ENCODE measurements around the gene SULF2.
"Not testable (repeated sequence)": the region's sequence is repeated elsewhere in the genome, so short reads cannot be mapped to it uniquely, and the experiment has no call there.

The SULF2 gene

DNA sequence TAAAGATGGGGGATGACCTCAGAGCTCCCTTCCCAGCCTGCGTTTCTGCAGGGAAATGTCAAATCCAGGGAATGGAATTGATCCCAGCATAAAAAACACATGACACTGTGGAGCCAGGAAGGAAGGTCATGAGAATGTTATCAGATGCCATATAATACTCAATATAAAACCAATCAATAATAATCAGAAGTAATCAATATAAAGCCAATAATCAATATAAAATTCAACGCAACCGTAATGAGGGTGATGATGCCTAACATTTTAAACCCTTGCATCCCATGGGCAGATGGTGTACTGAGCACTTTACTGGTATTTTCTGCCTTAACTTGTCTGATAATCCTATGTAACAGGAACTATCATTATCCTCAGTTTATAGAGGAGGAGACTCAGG is 30.1 kb upstream of the SULF2 start:
- no peak for DNase-seq (ENCODE audit: low spot score in 2 of 2)
- Histone ChIP-seq H3K4me1 (no peaks in the 10 kb centered on the region), H3K4me3 (no peak overlapping the region), H3K9me3 (no peaks in the 10 kb centered on the region), H3K36me3 (replicated peaks) (no peaks in the 10 kb centered on the region), H3K27me3 (ENCODE audit: low read depth) (peaks cover 20% of the 10 kb centered on the region)
- in situ Hi-C loops (cut with MboI; ENCODE audit: low sequenced_read_pairs): no loop called here

GRCh38 chr20:47814632-47815415 is 29.5 kb upstream of the SULF2 start:
- Histone ChIP-seq H3K9me3 (no peaks in the 10 kb centered on the region), H3K4me3 (no peak overlapping the region), H3K36me3 (replicated peaks) (no peaks in the 10 kb centered on the region), H3K27me3 (ENCODE audit: low read depth) (peaks cover 20% of the 10 kb centered on the region), H3K4me1 (no peaks in the 10 kb centered on the region)
- in situ Hi-C loops (cut with MboI; ENCODE audit: low sequenced_read_pairs): no loop called here
- no peak for DNase-seq (ENCODE audit: low spot score in 2 of 2)

DNA sequence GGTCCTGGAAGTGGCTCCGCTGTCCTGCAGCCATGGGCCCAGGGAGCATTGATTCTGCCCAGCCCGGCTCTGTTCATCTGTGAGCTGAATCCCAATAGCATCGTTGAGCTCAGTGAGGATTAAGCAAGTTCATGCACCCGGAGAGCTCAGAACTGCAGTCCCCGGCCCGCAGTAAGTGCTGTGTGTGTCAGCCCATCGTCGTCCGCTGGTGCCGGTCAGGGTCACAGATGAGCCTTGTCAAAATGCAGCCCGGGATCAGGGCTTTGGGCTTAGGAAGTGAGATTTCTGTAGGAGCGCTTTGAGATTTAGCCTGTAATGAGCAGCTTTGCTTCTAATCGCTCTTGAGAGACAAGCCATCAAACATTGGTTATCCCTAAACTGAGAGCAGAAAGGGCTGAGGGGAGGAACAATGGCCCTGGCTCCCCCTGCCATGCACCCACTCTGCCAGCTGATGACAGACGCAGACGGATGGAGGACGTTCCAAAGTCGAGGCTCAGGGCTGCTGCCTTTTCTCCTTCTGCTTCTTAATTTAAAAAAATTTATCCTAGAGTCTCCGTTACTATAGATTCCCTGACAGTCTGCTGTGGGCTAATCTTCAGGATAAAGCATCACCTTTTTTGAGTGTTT is 25.6 kb upstream of the SULF2 start:
- H3K36me3 ChIP-seq (replicated peaks): no peaks in the 10 kb centered on the region
- no peak overlapping the region for H3K4me3 ChIP-seq
- DNase-seq (ENCODE audit: low spot score in 2 of 2): no peak
- H3K4me1 ChIP-seq: no peaks in the 10 kb centered on the region
- H3K9me3 ChIP-seq: no peaks in the 10 kb centered on the region
- in situ Hi-C loops (cut with MboI; ENCODE audit: low sequenced_read_pairs): no loop called here
- peaks cover 18% of the 10 kb centered on the region for H3K27me3 ChIP-seq (ENCODE audit: low read depth)

DNA sequence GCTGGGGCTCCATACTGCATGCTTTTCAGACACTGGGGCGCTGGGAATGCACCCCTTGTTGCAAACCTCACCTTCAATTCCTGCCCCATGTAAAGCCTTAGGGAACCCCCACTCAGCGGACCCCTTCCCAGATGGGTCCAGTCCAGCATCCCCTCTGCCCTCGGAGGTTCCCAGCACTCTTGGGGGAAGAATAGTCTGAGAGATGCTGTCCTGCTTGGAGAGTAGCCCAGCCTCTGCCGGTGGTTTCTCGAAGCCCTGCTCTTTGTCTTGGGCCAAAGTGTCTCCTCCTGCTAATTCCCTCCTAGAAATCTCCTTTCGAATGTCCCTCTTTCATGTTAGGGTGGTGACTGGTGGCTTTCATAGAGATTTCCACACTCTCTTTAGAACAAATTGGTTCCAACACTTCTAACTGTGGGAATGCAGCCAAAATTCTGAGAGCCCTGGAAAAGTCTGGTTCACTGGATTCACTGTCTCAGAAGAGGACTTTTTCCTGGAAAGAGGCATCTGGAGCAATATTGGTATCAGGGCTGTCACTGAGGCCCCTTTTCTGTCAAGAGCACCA is 24.9 kb upstream of the SULF2 start:
- Histone ChIP-seq H3K4me3 (no peak overlapping the region), H3K36me3 (replicated peaks) (no peaks in the 10 kb centered on the region), H3K9me3 (no peaks in the 10 kb centered on the region), H3K27me3 (ENCODE audit: low read depth) (peaks cover 13% of the 10 kb centered on the region), H3K4me1 (no peaks in the 10 kb centered on the region)
- in situ Hi-C loops (cut with MboI; ENCODE audit: low sequenced_read_pairs): no loop called here
- DNase-seq (ENCODE audit: low spot score in 2 of 2): no peak

- Histone ChIP-seq H3K27me3 (ENCODE audit: low read depth) (peaks cover 13% of the 10 kb centered on the region), H3K4me1 (no peaks in the 10 kb centered on the region), H3K4me3 (no peak overlapping the region), H3K9me3 (no peaks in the 10 kb centered on the region), H3K36me3 (replicated peaks) (no peaks in the 10 kb centered on the region)
- in situ Hi-C loops (cut with MboI; ENCODE audit: low sequenced_read_pairs): no loop called here
- DNase-seq (ENCODE audit: low spot score in 2 of 2): no peak
Observed at GRCh38 chr20:47809161-47809960, 24.1 kb upstream of the SULF2 start.

GRCh38 chr20:47805951-47806350 is 20.7 kb upstream of the SULF2 start:
- no peaks in the 10 kb centered on the region for H3K9me3 ChIP-seq
- no peak overlapping the region for H3K4me3 ChIP-seq
- DNase-seq (ENCODE audit: low spot score in 2 of 2): no peak
- H3K36me3 ChIP-seq (replicated peaks): no peaks in the 10 kb centered on the region
- in situ Hi-C loops (cut with MboI; ENCODE audit: low sequenced_read_pairs): no loop called here
- no peaks in the 10 kb centered on the region; the same call in 1 of the 2 replicates for H3K4me1 ChIP-seq
- no peaks in the 10 kb centered on the region for H3K27me3 ChIP-seq (ENCODE audit: low read depth)

- H3K4me1 ChIP-seq; in situ Hi-C loops (cut with MboI; ENCODE audit: low sequenced_read_pairs); DNase-seq (ENCODE audit: low spot score in 2 of 2); H3K36me3 ChIP-seq (replicated peaks); H3K27me3 ChIP-seq (ENCODE audit: low read depth); H3K4me3 ChIP-seq; H3K9me3 ChIP-seq: not testable (repeated sequence)
Observed at GRCh38 chr20:47804972-47805371, 19.7 kb upstream of the SULF2 start.

DNA sequence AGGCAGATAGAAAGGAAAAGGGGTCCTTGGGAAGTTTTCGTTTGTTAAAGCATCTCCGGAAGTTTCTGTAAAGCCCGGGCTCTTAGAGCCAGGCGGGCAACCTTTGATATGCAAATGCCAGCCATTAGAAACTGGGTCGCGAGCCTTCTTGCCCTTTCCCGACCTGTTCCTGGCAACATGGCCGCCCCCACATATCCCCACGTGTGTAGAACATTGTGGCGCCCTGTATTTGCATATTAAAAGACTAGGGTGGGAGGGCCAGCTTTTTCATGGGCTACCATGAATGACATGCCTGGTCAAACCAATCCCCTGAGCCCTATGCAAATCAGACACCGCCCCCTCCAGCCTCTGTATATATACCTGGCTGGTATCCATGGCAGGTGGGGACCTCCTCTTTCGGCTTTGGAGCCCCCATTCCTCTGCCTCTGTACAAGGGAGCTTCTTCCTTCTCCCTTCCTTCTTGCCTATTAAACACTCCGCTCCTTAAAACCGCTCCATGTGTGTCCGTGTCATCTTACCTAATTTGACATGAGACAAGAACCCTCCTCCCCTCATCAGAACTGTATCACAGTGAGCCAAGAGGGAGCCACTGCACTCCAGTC is 19.0 kb upstream of the SULF2 start:
- H3K27me3 ChIP-seq (ENCODE audit: low read depth); H3K36me3 ChIP-seq (replicated peaks); in situ Hi-C loops (cut with MboI; ENCODE audit: low sequenced_read_pairs); H3K9me3 ChIP-seq; H3K4me1 ChIP-seq; H3K4me3 ChIP-seq: not testable (repeated sequence)
- peak; percentile 25 to 72 for DNase-seq (ENCODE audit: low spot score in 2 of 2)

GRCh38 chr20:47802975-47803374 is 17.7 kb upstream of the SULF2 start:
- DNase-seq (ENCODE audit: low spot score in 2 of 2): no peak
- in situ Hi-C loops (cut with MboI; ENCODE audit: low sequenced_read_pairs): no loop called here
- no peaks in the 10 kb centered on the region for H3K27me3 ChIP-seq (ENCODE audit: low read depth)
- H3K9me3 ChIP-seq: no peaks in the 10 kb centered on the region
- H3K36me3 ChIP-seq (replicated peaks): no peaks in the 10 kb centered on the region
- no peaks in the 10 kb centered on the region; the same call in 1 of the 2 replicates for H3K4me1 ChIP-seq
- no peak overlapping the region for H3K4me3 ChIP-seq

DNA sequence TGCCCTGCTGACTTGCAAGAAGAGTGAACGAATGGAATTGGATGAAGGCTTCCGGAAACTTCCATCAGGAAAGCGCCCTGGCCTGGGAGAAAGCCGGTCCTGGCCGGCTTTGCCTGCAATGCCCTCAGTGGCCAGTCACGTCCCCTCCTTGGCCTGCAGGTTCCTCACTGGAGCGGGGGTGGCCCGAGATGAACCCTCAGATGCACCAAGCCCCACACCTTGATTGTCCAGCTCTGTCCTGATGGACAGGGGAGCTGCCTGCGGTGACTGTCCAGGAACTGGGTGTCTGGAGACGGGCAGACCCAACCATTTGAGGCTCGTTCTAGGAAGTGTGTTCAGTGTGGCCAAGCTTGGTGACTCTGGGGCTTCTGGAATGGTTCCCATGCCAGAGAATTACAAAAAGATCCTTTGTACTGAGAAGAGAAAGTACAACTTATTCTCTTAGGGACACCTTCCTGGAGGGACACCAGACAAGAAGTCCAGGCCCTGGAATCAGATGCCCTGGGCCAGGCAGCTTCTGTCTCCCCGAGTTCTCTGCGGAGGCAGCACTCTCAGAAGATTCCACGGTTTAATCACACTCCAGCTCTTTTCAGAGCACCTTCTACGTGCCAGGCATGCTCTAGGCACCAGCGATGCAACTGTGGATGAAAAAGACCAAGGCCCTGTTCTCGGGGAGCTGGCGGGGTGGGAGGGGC is 17.1 kb upstream of the SULF2 start:
- H3K4me1 ChIP-seq: no peaks in the 10 kb centered on the region; the same call in 1 of the 2 replicates
- no peak overlapping the region for H3K4me3 ChIP-seq
- no peaks in the 10 kb centered on the region for H3K9me3 ChIP-seq
- no peaks in the 10 kb centered on the region for H3K27me3 ChIP-seq (ENCODE audit: low read depth)
- no peak for DNase-seq (ENCODE audit: low spot score in 2 of 2)
- in situ Hi-C loops (cut with MboI; ENCODE audit: low sequenced_read_pairs): no loop called here
- no peaks in the 10 kb centered on the region for H3K36me3 ChIP-seq (replicated peaks)

DNA sequence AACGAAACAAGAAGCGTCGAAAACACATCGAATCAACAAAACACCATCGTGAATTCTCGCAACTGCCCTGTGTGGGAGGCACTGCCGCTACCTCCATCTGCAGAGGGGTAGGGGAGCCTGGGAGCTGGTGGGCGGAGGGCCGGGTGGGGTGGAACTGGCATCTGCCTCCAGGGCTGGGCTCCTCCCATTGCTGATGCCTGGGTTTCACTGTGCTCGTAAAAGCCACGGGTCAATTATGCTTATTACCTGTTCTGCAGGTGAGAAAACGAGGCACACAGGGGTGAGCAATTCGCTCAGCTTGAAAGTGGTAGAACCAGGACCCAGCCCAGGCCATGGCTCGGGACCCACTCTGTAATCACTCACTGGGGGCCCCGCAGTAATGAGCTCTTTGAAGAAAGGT is 16.5 kb upstream of the SULF2 start:
- Histone ChIP-seq H3K4me1 (no peaks in the 10 kb centered on the region; the same call in 1 of the 2 replicates), H3K27me3 (ENCODE audit: low read depth) (no peaks in the 10 kb centered on the region), H3K4me3 (no peak overlapping the region), H3K36me3 (replicated peaks) (no peaks in the 10 kb centered on the region), H3K9me3 (no peaks in the 10 kb centered on the region)
- in situ Hi-C loops (cut with MboI; ENCODE audit: low sequenced_read_pairs): no loop called here
- no peak for DNase-seq (ENCODE audit: low spot score in 2 of 2)

DNA sequence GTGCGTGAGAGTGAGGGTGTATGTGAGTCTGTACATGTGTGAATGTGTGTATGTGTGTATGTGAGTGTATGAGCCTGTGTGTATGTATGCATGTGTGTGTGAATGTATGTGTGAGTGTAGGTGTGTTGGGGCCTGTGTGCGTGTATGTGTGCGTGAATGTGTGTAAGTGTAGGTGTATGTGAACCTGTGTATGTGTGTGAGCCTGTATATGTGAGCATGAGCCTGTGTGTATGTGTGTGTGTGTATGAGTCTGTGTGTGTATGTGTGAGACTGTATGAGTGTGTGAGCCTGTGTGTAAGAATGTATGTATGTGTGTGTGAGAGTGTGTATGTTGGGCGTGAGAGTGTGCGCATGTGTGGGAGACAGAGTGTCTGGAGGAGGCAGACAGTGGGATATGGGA is 15.8 kb upstream of the SULF2 start:
- no peaks in the 10 kb centered on the region for H3K27me3 ChIP-seq (ENCODE audit: low read depth)
- no peaks in the 10 kb centered on the region; the same call in 1 of the 2 replicates for H3K4me1 ChIP-seq
- in situ Hi-C loops (cut with MboI; ENCODE audit: low sequenced_read_pairs): no loop called here
- no peaks in the 10 kb centered on the region for H3K9me3 ChIP-seq
- DNase-seq (ENCODE audit: low spot score in 2 of 2): no peak
- H3K4me3 ChIP-seq: no peak overlapping the region
- no peaks in the 10 kb centered on the region for H3K36me3 ChIP-seq (replicated peaks)

GRCh38 chr20:47800623-47801022 is 15.3 kb upstream of the SULF2 start:
- no peaks in the 10 kb centered on the region for H3K36me3 ChIP-seq (replicated peaks)
- no peak overlapping the region for H3K4me3 ChIP-seq
- in situ Hi-C loops (cut with MboI; ENCODE audit: low sequenced_read_pairs): no loop called here
- DNase-seq (ENCODE audit: low spot score in 2 of 2): no peak
- no peaks in the 10 kb centered on the region for H3K9me3 ChIP-seq
- H3K4me1 ChIP-seq: no peaks in the 10 kb centered on the region; the same call in 1 of the 2 replicates
- H3K27me3 ChIP-seq (ENCODE audit: low read depth): no peaks in the 10 kb centered on the region

All from HAP-1 (cell line).